Measurements from ENCODE around the gene SPINK9.

SPINK9 gene

DNA sequence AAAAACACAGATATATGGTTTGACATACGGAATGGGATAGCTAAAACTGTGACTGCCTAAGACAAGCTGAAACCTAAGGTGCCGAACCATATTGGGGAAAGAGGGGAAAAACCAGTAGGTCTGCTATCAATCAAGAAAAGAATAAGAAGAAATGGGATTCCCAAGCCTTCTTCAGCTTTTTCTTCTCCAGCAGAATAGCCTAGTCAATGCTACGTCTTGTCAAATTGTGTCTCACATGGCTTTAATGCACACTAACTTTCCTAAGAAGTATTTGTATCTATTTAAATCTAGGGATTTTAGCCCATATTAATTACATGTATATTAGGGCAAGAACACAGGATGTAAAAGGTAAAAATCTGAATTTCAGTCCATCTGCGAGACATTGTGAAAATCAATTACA is 47.6 kb downstream of the SPINK9 start:
- no peak overlapping the region for H3K27ac ChIP-seq
- TF ChIP-seq ZFX (IDR thresholded peaks at IDR 0.05), result no peak
- TF ChIP-seq, protein P1, sequence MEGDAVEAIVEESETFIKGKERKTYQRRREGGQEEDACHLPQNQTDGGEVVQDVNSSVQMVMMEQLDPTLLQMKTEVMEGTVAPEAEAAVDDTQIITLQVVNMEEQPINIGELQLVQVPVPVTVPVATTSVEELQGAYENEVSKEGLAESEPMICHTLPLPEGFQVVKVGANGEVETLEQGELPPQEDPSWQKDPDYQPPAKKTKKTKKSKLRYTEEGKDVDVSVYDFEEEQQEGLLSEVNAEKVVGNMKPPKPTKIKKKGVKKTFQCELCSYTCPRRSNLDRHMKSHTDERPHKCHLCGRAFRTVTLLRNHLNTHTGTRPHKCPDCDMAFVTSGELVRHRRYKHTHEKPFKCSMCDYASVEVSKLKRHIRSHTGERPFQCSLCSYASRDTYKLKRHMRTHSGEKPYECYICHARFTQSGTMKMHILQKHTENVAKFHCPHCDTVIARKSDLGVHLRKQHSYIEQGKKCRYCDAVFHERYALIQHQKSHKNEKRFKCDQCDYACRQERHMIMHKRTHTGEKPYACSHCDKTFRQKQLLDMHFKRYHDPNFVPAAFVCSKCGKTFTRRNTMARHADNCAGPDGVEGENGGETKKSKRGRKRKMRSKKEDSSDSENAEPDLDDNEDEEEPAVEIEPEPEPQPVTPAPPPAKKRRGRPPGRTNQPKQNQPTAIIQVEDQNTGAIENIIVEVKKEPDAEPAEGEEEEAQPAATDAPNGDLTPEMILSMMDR (conservative IDR thresholded peaks at IDR 0.05), result no peak

DNA sequence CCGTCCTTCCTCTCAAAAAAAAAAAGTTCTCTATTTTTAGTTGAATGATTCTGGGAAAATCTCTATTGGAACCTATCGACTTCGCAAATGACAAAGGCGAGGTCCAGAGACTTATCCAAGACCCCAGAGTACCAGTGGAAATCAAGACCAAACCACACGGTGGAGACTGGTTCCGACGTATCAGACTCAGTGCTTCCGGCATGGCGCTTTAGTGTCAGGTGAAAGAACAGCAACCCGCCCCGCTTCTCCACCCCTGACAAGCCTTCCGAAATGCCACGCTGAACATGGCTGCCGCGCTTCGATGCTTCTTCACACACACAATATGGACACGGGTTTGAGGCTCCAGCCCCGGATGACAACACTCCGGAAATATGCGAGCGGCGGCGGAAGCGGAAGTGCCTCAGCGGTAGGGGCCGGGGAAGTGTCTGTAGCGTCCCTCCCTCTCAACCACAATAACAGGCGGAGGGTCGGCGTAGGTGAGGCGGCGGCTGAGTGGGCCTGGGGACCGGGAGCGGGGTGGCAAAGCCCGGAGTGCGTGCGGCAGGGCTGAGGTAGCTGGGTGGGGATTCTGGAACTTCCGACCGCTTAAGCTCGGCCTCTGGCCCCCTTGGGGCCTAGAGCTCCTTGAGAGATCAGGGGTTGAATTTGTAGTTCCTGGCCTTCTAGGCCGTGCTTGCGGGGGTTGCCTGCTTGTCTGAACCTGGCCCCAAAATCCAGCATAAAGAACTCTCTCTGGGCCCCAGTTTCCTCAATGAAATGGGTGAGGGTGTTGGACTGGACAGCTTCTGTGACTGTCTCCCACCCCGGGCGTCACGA is 48.4 kb downstream of the SPINK9 start, which contains the start of gene FBXO38:
TSS of gene FBXO38 (plus strand) at position 395 of the 816 bp plus-strand sequence. CDS start 10,819 bp downstream, outside the sequence.
- TF ChIP-seq, protein P1 (conservative IDR thresholded peaks at IDR 0.05), result peak; percentile 33
- TF ChIP-seq ZFX (IDR thresholded peaks at IDR 0.05), result peak; percentile 95
- H3K27ac ChIP-seq, result peak within 1 kb of the TSS; percentile 83

DNA sequence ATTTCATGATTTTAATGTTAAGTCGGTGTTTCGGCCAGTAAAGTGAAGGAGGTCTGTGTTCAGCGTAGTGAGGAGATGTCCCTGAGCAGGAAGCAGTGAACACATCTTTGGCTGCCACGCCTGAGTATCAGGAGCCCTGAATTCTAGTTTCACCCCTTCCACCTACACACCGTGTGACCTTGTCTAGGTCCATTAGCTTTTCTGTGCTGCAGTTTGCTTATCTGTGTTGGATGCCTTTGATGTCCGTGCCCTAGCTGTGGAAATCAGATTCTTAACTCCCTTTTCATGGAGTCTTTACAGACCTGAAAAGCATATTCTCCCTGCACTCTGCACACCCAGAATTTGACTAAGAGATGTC is 49.0 kb downstream of the SPINK9 start:
- peak overlapping the region; percentile 83 for H3K27ac ChIP-seq
- TF ChIP-seq, protein P1 (conservative IDR thresholded peaks at IDR 0.05), result no peak
- TF ChIP-seq ZFX (IDR thresholded peaks at IDR 0.05), result no peak

DNA sequence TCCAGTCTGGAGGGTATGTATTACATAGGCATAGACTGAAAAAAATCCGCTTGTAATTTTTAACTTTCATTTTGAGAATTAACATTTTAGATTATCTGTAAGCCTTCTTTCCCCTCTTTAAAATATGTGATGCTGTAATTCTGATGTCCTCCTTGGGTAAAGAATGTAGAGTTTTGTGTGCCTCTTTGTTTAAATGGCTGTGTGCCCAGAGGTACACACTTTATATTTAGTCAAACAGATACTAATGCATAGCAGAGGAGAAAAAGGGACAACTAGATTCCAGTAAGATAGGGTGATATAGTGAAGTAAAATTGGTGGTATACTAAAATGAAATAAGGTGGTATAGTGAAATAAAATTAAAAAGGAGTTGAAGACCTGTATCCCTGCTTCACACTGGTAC is 49.7 kb downstream of the SPINK9 start:
- H3K27ac ChIP-seq, result no peak overlapping the region; the same call in 1 of the 2 replicates
- TF ChIP-seq, protein P1 (conservative IDR thresholded peaks at IDR 0.05), result no peak
- TF ChIP-seq ZFX (IDR thresholded peaks at IDR 0.05), result no peak

DNA sequence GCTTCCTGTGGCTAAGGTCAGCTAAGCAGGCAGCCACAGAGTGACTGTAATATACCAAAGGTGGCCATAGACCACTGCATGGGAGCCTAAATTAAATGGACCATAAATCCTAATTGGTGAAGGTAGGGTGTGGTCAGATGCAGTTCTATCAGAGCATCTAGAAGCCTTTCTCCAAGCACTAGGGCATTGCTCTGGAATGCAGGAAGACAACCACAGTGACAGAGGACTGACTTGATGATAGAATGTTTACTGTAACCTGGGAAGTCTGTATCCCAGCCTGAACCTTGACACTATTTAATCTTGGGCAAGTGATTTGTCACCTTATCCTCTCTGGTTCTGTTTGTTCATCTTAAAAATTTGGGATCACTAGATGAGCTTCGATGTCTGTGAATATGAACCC is 50.7 kb downstream of the SPINK9 start:
- TF ChIP-seq, protein P1 (conservative IDR thresholded peaks at IDR 0.05), result no peak
- no peak for TF ChIP-seq ZFX (IDR thresholded peaks at IDR 0.05)
- no peak overlapping the region for H3K27ac ChIP-seq

DNA sequence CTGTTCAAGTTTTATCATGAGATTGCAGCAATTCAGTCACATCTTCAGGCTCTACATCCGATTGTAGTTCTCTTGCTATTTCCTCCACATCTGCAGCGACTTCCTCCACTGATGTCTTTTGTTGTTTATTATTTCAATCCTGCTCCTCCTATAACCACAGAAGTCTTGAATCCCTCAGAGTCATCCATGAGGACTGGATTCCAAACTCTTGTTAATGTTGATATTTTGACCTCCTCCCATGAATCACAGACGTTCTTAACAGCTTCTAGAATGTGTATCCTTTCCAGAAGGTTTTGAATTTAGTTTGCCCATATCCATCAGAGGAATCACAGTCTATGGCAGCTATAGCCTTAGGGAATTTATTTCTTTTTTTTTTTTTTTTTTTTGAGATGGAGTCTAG is 52.0 kb downstream of the SPINK9 start:
- TF ChIP-seq, protein P1 (conservative IDR thresholded peaks at IDR 0.05), result no peak
- no peak for TF ChIP-seq ZFX (IDR thresholded peaks at IDR 0.05)
- no peak overlapping the region for H3K27ac ChIP-seq

DNA sequence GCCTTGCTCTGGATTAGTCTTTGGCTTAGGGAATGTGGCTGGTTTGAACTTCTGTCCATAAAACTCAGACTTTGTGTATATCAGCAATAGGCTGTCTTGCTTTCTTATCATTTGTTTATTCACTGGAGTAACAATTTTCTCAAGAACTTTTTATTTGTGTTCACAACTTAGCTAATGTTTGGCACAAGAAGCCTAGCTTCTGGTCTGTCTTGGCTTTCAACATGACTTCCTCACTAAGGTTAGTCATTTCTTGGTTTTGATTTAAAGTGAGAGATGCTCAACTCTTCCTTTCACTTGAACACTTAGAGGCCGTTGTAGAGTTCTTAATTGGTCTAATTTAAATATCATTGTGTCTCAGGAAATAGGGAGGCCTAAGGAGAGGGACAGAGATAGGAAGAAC is 53.3 kb downstream of the SPINK9 start:
- H3K27ac ChIP-seq, result no peak overlapping the region; the same call in 1 of the 2 replicates
- TF ChIP-seq ZFX (IDR thresholded peaks at IDR 0.05), result no peak
- TF ChIP-seq, protein P1 (conservative IDR thresholded peaks at IDR 0.05), result no peak

Data from C4-2B (cell line).